Measurements from ENCODE around the gene RASGRP2.

DNA sequence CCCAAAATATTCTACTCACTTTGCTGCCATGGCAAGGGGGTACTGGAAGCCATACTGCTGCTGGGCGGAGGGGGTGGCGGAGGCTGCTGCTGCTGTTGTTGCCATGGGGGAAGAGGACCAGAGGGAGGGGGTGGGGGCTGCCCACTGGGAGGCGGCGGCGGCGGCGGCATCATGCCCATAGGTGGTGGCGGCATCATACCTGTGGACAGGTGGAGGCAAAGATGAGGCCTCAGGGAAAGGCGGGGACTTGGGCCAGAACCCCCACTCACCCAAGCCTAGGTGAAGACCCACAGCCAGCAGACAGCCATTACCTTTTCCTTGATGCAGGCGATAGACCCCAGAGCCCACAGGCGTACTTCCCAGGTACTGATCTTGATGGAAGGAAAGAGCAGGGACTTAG, 22.9 kb upstream of the RASGRP2 start:
- TF ChIP-seq CREB1 (CRISPR knock-in tag; IDR thresholded peaks at IDR 0.05; ENCODE audit: low read depth) (no peak), POLR2AphosphoS5 (IDR thresholded peaks at IDR 0.05; ENCODE audit: low read depth) (no peak), EZH2 (IDR thresholded peaks at IDR 0.05; ENCODE audit: low read depth, unreplicated experiment) (no peak), EZH2phosphoT487 (IDR thresholded peaks at IDR 0.05; ENCODE audit: unreplicated experiment) (no peak), STAT1 (IDR thresholded peaks at IDR 0.05; ENCODE audit: unreplicated experiment) (no peak), JUNB (IDR thresholded peaks at IDR 0.05; ENCODE audit: unreplicated experiment) (no peak), NANOG (IDR thresholded peaks at IDR 0.05; ENCODE audit: borderline replicate concordance) (no peak), ZNF114 (CRISPR knock-in tag; IDR thresholded peaks at IDR 0.05) (no peak)
- TF ChIP-seq, protein P1, sequence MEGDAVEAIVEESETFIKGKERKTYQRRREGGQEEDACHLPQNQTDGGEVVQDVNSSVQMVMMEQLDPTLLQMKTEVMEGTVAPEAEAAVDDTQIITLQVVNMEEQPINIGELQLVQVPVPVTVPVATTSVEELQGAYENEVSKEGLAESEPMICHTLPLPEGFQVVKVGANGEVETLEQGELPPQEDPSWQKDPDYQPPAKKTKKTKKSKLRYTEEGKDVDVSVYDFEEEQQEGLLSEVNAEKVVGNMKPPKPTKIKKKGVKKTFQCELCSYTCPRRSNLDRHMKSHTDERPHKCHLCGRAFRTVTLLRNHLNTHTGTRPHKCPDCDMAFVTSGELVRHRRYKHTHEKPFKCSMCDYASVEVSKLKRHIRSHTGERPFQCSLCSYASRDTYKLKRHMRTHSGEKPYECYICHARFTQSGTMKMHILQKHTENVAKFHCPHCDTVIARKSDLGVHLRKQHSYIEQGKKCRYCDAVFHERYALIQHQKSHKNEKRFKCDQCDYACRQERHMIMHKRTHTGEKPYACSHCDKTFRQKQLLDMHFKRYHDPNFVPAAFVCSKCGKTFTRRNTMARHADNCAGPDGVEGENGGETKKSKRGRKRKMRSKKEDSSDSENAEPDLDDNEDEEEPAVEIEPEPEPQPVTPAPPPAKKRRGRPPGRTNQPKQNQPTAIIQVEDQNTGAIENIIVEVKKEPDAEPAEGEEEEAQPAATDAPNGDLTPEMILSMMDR (conservative IDR thresholded peaks at IDR 0.05; ENCODE audit: low read depth in 2 of 2), result no peak
- TF ChIP-seq, protein P2, sequence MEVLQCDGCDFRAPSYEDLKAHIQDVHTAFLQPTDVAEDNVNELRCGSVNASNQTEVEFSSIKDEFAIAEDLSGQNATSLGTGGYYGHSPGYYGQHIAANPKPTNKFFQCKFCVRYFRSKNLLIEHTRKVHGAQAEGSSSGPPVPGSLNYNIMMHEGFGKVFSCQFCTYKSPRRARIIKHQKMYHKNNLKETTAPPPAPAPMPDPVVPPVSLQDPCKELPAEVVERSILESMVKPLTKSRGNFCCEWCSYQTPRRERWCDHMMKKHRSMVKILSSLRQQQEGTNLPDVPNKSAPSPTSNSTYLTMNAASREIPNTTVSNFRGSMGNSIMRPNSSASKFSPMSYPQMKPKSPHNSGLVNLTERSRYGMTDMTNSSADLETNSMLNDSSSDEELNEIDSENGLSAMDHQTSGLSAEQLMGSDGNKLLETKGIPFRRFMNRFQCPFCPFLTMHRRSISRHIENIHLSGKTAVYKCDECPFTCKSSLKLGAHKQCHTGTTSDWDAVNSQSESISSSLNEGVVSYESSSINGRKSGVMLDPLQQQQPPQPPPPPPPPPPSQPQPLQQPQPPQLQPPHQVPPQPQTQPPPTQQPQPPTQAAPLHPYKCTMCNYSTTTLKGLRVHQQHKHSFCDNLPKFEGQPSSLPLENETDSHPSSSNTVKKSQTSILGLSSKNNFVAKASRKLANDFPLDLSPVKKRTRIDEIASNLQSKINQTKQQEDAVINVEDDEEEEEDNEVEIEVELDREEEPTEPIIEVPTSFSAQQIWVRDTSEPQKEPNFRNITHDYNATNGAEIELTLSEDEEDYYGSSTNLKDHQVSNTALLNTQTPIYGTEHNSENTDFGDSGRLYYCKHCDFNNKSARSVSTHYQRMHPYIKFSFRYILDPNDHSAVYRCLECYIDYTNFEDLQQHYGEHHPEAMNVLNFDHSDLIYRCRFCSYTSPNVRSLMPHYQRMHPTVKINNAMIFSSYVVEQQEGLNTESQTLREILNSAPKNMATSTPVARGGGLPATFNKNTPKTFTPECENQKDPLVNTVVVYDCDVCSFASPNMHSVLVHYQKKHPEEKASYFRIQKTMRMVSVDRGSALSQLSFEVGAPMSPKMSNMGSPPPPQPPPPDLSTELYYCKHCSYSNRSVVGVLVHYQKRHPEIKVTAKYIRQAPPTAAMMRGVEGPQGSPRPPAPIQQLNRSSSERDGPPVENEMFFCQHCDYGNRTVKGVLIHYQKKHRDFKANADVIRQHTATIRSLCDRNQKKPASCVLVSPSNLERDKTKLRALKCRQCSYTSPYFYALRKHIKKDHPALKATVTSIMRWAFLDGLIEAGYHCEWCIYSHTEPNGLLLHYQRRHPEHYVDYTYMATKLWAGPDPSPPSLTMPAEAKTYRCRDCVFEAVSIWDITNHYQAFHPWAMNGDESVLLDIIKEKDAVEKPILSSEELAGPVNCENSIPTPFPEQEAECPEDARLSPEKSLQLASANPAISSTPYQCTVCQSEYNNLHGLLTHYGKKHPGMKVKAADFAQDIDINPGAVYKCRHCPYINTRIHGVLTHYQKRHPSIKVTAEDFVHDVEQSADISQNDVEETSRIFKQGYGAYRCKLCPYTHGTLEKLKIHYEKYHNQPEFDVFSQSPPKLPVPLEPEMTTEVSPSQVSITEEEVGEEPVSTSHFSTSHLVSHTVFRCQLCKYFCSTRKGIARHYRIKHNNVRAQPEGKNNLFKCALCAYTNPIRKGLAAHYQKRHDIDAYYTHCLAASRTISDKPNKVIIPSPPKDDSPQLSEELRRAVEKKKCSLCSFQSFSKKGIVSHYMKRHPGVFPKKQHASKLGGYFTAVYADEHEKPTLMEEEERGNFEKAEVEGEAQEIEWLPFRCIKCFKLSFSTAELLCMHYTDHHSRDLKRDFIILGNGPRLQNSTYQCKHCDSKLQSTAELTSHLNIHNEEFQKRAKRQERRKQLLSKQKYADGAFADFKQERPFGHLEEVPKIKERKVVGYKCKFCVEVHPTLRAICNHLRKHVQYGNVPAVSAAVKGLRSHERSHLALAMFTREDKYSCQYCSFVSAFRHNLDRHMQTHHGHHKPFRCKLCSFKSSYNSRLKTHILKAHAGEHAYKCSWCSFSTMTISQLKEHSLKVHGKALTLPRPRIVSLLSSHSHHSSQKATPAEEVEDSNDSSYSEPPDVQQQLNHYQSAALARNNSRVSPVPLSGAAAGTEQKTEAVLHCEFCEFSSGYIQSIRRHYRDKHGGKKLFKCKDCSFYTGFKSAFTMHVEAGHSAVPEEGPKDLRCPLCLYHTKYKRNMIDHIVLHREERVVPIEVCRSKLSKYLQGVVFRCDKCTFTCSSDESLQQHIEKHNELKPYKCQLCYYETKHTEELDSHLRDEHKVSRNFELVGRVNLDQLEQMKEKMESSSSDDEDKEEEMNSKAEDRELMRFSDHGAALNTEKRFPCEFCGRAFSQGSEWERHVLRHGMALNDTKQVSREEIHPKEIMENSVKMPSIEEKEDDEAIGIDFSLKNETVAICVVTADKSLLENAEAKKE (CRISPR knock-in tag; IDR thresholded peaks at IDR 0.05), result no peak
- TF ChIP-seq, protein P3, sequence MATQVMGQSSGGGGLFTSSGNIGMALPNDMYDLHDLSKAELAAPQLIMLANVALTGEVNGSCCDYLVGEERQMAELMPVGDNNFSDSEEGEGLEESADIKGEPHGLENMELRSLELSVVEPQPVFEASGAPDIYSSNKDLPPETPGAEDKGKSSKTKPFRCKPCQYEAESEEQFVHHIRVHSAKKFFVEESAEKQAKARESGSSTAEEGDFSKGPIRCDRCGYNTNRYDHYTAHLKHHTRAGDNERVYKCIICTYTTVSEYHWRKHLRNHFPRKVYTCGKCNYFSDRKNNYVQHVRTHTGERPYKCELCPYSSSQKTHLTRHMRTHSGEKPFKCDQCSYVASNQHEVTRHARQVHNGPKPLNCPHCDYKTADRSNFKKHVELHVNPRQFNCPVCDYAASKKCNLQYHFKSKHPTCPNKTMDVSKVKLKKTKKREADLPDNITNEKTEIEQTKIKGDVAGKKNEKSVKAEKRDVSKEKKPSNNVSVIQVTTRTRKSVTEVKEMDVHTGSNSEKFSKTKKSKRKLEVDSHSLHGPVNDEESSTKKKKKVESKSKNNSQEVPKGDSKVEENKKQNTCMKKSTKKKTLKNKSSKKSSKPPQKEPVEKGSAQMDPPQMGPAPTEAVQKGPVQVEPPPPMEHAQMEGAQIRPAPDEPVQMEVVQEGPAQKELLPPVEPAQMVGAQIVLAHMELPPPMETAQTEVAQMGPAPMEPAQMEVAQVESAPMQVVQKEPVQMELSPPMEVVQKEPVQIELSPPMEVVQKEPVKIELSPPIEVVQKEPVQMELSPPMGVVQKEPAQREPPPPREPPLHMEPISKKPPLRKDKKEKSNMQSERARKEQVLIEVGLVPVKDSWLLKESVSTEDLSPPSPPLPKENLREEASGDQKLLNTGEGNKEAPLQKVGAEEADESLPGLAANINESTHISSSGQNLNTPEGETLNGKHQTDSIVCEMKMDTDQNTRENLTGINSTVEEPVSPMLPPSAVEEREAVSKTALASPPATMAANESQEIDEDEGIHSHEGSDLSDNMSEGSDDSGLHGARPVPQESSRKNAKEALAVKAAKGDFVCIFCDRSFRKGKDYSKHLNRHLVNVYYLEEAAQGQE (IDR thresholded peaks at IDR 0.05; ENCODE audit: unreplicated experiment), result no peak

All from GM23338 (cell line).